Lung (tissue), 12 donors: ENCODE data around the gene ARHGEF4. TPM values are rescaled to one million over a fixed set of nuclear protein-coding genes. Genes with fewer than 3 reads are reported as not detected.

Source experiments
- ATAC-seq: fragments of 200-7000 bp; cut with Tn5 transposase; one replicate; pipeline ENCODE4 v1.9.1; 2020; ENCODE audit warnings: moderate number of reproducible peaks; ENCODE audit not compliant: insufficient read depth, low FRiP score
- DNase-seq, 3 donors: peaks; one replicate each; pipeline ENCODE4 v3.0.0-alpha.2; 2013 to 2017
- H3K27ac ChIP-seq, 2 donors: one replicate each; pipeline ENCODE4 v1.5.1; 2013; ENCODE audit warnings: mild to moderate bottlenecking in 2 of 2, moderate library complexity in 2 of 2, control low read depth in 1 of 2, inconsistent platforms in 1 of 2, low read depth in 1 of 2, low read length in 1 of 2
- H3K27me3 ChIP-seq, 3 donors: one replicate each; pipeline ENCODE4 v1.5.1; 2013; ENCODE audit warnings: low read length in 2 of 3; ENCODE audit not compliant: control insufficient read depth in 3 of 3, insufficient read depth in 3 of 3
- H3K36me3 ChIP-seq, 4 donors: one replicate each; pipeline ENCODE4 v1.5.1; 2013; ENCODE audit warnings: low read length in 4 of 4, mild to moderate bottlenecking in 1 of 4, moderate library complexity in 1 of 4; ENCODE audit not compliant: control insufficient read depth in 4 of 4, insufficient read depth in 4 of 4
- H3K4me1 ChIP-seq, 5 donors: one replicate each; pipeline ENCODE4 v1.5.1; 2013; ENCODE audit warnings: low read length in 5 of 5, mild to moderate bottlenecking in 2 of 5, moderate library complexity in 1 of 5; ENCODE audit not compliant: control insufficient read depth in 5 of 5, insufficient read depth in 5 of 5
- H3K4me3 ChIP-seq: one replicate; pipeline ENCODE4 v1.5.1; 2013; ENCODE audit warnings: mild to moderate bottlenecking, control low read depth, moderate library complexity
- H3K9ac ChIP-seq, 2 donors: one replicate each; pipeline ENCODE4 v1.5.1; 2013; ENCODE audit warnings: low read length in 2 of 2, control low read depth in 1 of 2; ENCODE audit not compliant: insufficient read depth in 1 of 2
- H3K9me3 ChIP-seq, 4 donors: one replicate each; pipeline ENCODE4 v1.5.1; 2013; ENCODE audit warnings: low read length in 3 of 4, mild to moderate bottlenecking in 1 of 4, moderate library complexity in 1 of 4; ENCODE audit not compliant: control insufficient read depth in 4 of 4, insufficient read depth in 3 of 4
- CTCF ChIP-seq: IDR thresholded peaks from 2 replicates; pipeline ENCODE4 v1.5.1; 2012; ENCODE audit warnings: mild to moderate bottlenecking; ENCODE audit errors: control extremely low read depth, extremely low read depth
- WGBS, 2 donors: extraction: QIAGEN DNeasy Blood & Tissue Kit; methylation state at CpG; one replicate each; pipeline ENCODE4 v1.1.7; 2013; 5-methylcytosine and 5-hydroxymethylcytosine counted together
- polyA plus RNA-seq, 2 donors: library from polyadenylated mRNA; stranded (reverse); fragments of 200-250 nt; gene quantifications; one replicate each; pipeline ENCODE4 v1.2.1, GENCODE V29; 2013
- total RNA-seq, 2 donors: library from RNA; depleted of rRNA in 1 of 2; stranded (reverse); fragments of >200 nt in 1 of 2; gene quantifications; one replicate each; pipeline ENCODE4 v1.2.1, GENCODE V29; 2014 to 2021
- donor health status: control.
- donor health status: control.
- donor health status: Bipolar disorder and iron deficiency.
- donor health status: healthy.
- donor health status: DM: yes; HTN: yes; CAD: no.

The ARHGEF4 gene
- total and polyA plus RNA-seq, 4 donors = 1.8 to 15.9 (median 6.9) TPM

DNA sequence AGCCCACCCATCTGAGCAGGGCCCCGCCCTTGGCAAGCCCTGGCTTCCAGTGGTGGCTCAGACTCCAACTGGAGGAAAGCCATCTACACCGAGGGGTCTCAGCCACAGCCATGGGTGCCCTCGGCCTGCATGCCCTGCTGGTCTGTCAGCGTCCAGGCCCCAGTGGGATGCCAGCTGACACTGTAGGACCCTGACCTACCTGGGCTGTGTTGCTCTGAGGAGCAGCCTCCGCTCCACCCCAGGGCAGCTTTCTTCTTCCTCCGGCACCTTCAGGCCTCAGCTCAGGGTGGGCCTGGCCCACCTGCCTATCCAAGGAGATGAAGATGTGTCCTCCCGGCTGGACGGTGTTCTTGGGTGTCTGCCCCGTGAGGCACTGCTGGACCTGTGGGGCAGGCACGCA lies 13.9 kb upstream of the ARHGEF4 start:
- no peaks in the 10 kb centered on the region for H3K27me3 ChIP-seq
- no peak for TF ChIP-seq CTCF
- ATAC-seq = no peak
- H3K9ac ChIP-seq = no peak overlapping the region
- H3K36me3 ChIP-seq = no peaks in the 10 kb centered on the region
- no peak overlapping the region for H3K4me3 ChIP-seq
- H3K9me3 ChIP-seq = peaks cover 0 to 3% (median 0%) of the 10 kb centered on the region in 4 donors
- DNase-seq = no peak
- H3K27ac ChIP-seq = no peak overlapping the region
- WGBS, 2 donors = 92 to 93% methylated on average over 10 of the region's 10 CpGs
- H3K4me1 ChIP-seq = peaks cover 0 to 17% (median 3%) of the 10 kb centered on the region in 5 donors

GRCh38 chr2:130823171-130823885 lies 13.4 kb upstream of the ARHGEF4 start:
- ATAC-seq = no peak
- Histone ChIP-seq H3K4me3 (no peak overlapping the region), H3K27ac (no peak overlapping the region), H3K36me3 (no peaks in the 10 kb centered on the region), H3K27me3 (no peaks in the 10 kb centered on the region), H3K4me1 (peaks cover 0 to 17% (median 3%) of the 10 kb centered on the region in 5 donors), H3K9me3 (peaks cover 0 to 3% (median 0%) of the 10 kb centered on the region in 4 donors), H3K9ac (no peak overlapping the region)
- 85 to 86% methylated on average over 10 of the region's 10 CpGs for WGBS, 2 donors
- TF ChIP-seq CTCF = no peak
- DNase-seq = no peak

- H3K27ac ChIP-seq = no peak overlapping the region
- no peaks in the 10 kb centered on the region for H3K36me3 ChIP-seq
- ATAC-seq (no peak), DNase-seq (no peak)
- H3K4me1 ChIP-seq = peaks cover 0 to 17% (median 3%) of the 10 kb centered on the region in 5 donors
- H3K9me3 ChIP-seq = peaks cover 0 to under 1% (median 0%) of the 10 kb centered on the region in 4 donors
- H3K9ac ChIP-seq = no peak overlapping the region
- H3K4me3 ChIP-seq = no peak overlapping the region
- no peak for TF ChIP-seq CTCF
- WGBS, 2 donors = 78 to 90% methylated on average over 10 of the region's 10 CpGs
- no peaks in the 10 kb centered on the region for H3K27me3 ChIP-seq
Observed at GRCh38 chr2:130823886-130824491, 12.7 kb upstream of the ARHGEF4 start.
